ENCODE data around the gene NIPAL3. TPM values are rescaled to one million over a fixed set of nuclear protein-coding genes. Genes with fewer than 3 reads are reported as not detected.

NIPAL3 gene
- total RNA-seq, 1 experiment from 2014 or later, result 11.2 TPM

DNA sequence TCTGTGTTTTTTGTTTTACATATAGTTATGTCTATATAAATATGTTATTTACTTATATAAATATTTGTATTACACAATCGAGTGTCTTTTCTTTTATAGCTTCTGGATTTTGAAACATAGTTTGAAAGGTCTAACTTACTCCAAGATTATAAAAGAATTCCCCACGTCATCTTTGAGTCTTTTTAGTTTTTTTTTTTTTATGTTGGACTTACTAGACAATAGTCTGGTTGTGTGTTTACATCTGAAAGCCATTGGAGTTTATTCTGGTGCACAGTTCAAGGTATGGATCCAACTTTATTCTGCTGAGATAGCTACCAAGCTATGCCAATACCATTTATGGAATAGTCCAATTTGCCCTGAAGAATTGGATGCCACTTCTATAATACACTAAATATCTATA, 61.0 kb downstream of the NIPAL3 start:
- no peaks in the 10 kb centered on the region for H3K9me3 Mint-ChIP-seq
- H3K4me1 Mint-ChIP-seq, result peaks cover 27% of the 10 kb centered on the region
- no peaks in the 10 kb centered on the region for H3K36me3 Mint-ChIP-seq
- ChIA-PET CTCF (interaction anchor here (1.3 to 1.4 kb wide), 3 partner anchors 26 to 84 kb away, joined by 3 to 7 read pairs (median 6); partner anchors contain the start of genes NIPAL3 and RCAN3), POLR2A (no interaction called here)
- ATAC-seq (no peak), DNase-seq (ENCODE audit: low spot score) (no peak)
- TF ChIP-seq ZNF219 (CRISPR knock-in tag; IDR thresholded peaks at IDR 0.05; ENCODE audit: borderline replicate concordance) (no peak), KAT7 (CRISPR knock-in tag; IDR thresholded peaks at IDR 0.05; ENCODE audit: borderline replicate concordance) (no peak), SMAD3 (CRISPR knock-in tag; IDR thresholded peaks at IDR 0.05; ENCODE audit: borderline replicate concordance) (no peak), EMX1 (CRISPR knock-in tag; IDR thresholded peaks at IDR 0.05) (no peak), ZNF423 (CRISPR knock-in tag; IDR thresholded peaks at IDR 0.05) (no peak), ZBTB21 (CRISPR knock-in tag; IDR thresholded peaks at IDR 0.05; ENCODE audit: borderline replicate concordance) (no peak), MYBL2 (CRISPR knock-in tag; IDR thresholded peaks at IDR 0.05) (no peak), NR1H2 (CRISPR knock-in tag; IDR thresholded peaks at IDR 0.05) (no peak), TEAD1 (CRISPR knock-in tag; IDR thresholded peaks at IDR 0.05) (no peak), NFE2L1 (CRISPR knock-in tag; IDR thresholded peaks at IDR 0.05) (no peak), JAZF1 (CRISPR knock-in tag; IDR thresholded peaks at IDR 0.05) (no peak), IRF2 (CRISPR knock-in tag; IDR thresholded peaks at IDR 0.05; ENCODE audit: borderline replicate concordance, low read depth) (no peak), RELA (CRISPR knock-in tag; IDR thresholded peaks at IDR 0.05; ENCODE audit: borderline replicate concordance) (no peak)
- TF ChIP-seq, protein P1, sequence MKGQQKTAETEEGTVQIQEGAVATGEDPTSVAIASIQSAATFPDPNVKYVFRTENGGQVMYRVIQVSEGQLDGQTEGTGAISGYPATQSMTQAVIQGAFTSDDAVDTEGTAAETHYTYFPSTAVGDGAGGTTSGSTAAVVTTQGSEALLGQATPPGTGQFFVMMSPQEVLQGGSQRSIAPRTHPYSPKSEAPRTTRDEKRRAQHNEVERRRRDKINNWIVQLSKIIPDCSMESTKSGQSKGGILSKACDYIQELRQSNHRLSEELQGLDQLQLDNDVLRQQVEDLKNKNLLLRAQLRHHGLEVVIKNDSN (CRISPR knock-in tag; IDR thresholded peaks at IDR 0.05), result no peak
- TF ChIP-seq, protein P2, sequence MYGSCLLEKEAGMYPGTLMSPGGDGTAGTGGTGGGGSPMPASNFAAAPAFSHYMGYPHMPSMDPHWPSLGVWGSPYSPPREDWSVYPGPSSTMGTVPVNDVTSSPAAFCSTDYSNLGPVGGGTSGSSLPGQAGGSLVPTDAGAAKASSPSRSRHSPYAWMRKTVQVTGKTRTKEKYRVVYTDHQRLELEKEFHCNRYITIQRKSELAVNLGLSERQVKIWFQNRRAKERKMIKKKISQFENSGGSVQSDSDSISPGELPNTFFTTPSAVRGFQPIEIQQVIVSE (CRISPR knock-in tag; IDR thresholded peaks at IDR 0.05; ENCODE audit: borderline replicate concordance), result no peak
- TF ChIP-seq, protein P3, sequence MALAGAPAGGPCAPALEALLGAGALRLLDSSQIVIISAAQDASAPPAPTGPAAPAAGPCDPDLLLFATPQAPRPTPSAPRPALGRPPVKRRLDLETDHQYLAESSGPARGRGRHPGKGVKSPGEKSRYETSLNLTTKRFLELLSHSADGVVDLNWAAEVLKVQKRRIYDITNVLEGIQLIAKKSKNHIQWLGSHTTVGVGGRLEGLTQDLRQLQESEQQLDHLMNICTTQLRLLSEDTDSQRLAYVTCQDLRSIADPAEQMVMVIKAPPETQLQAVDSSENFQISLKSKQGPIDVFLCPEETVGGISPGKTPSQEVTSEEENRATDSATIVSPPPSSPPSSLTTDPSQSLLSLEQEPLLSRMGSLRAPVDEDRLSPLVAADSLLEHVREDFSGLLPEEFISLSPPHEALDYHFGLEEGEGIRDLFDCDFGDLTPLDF (CRISPR knock-in tag; IDR thresholded peaks at IDR 0.05), result no peak
- TF ChIP-seq, protein P4, sequence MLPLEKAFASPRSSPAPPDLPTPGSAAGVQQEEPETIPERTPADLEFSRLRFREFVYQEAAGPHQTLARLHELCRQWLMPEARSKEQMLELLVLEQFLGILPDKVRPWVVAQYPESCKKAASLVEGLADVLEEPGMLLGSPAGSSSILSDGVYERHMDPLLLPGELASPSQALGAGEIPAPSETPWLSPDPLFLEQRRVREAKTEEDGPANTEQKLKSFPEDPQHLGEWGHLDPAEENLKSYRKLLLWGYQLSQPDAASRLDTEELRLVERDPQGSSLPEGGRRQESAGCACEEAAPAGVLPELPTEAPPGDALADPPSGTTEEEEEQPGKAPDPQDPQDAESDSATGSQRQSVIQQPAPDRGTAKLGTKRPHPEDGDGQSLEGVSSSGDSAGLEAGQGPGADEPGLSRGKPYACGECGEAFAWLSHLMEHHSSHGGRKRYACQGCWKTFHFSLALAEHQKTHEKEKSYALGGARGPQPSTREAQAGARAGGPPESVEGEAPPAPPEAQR (CRISPR knock-in tag; IDR thresholded peaks at IDR 0.05), result no peak
- TF ChIP-seq, protein P5, sequence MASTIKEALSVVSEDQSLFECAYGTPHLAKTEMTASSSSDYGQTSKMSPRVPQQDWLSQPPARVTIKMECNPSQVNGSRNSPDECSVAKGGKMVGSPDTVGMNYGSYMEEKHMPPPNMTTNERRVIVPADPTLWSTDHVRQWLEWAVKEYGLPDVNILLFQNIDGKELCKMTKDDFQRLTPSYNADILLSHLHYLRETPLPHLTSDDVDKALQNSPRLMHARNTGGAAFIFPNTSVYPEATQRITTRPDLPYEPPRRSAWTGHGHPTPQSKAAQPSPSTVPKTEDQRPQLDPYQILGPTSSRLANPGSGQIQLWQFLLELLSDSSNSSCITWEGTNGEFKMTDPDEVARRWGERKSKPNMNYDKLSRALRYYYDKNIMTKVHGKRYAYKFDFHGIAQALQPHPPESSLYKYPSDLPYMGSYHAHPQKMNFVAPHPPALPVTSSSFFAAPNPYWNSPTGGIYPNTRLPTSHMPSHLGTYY (CRISPR knock-in tag; IDR thresholded peaks at IDR 0.05), result no peak
- TF ChIP-seq, protein P6, sequence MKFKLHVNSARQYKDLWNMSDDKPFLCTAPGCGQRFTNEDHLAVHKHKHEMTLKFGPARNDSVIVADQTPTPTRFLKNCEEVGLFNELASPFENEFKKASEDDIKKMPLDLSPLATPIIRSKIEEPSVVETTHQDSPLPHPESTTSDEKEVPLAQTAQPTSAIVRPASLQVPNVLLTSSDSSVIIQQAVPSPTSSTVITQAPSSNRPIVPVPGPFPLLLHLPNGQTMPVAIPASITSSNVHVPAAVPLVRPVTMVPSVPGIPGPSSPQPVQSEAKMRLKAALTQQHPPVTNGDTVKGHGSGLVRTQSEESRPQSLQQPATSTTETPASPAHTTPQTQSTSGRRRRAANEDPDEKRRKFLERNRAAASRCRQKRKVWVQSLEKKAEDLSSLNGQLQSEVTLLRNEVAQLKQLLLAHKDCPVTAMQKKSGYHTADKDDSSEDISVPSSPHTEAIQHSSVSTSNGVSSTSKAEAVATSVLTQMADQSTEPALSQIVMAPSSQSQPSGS (CRISPR knock-in tag; IDR thresholded peaks at IDR 0.05; ENCODE audit: borderline replicate concordance, low read depth), result no peak
- TF ChIP-seq, protein P7, sequence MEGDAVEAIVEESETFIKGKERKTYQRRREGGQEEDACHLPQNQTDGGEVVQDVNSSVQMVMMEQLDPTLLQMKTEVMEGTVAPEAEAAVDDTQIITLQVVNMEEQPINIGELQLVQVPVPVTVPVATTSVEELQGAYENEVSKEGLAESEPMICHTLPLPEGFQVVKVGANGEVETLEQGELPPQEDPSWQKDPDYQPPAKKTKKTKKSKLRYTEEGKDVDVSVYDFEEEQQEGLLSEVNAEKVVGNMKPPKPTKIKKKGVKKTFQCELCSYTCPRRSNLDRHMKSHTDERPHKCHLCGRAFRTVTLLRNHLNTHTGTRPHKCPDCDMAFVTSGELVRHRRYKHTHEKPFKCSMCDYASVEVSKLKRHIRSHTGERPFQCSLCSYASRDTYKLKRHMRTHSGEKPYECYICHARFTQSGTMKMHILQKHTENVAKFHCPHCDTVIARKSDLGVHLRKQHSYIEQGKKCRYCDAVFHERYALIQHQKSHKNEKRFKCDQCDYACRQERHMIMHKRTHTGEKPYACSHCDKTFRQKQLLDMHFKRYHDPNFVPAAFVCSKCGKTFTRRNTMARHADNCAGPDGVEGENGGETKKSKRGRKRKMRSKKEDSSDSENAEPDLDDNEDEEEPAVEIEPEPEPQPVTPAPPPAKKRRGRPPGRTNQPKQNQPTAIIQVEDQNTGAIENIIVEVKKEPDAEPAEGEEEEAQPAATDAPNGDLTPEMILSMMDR (IDR thresholded peaks at IDR 0.05), result no peak
- no peak overlapping the region for H3K4me3 Mint-ChIP-seq
- no peaks in the 10 kb centered on the region for H3K27me3 Mint-ChIP-seq (ENCODE audit: low read depth)
- no peak overlapping the region for H3K27ac Mint-ChIP-seq
